IPS DF 6.9 (cell line): Measurements from ENCODE around the gene DOCK2.

ENCODE experiments used
- DNase-seq: peaks from one replicate; pipeline ENCODE4 v3.0.0-alpha.2; 2013; ENCODE audit warnings: low read depth, low spot score
- H3K27ac ChIP-seq: one replicate; pipeline ENCODE4 v1.5.1; 2013; ENCODE audit warnings: low read length, control low read depth
- H3K27me3 ChIP-seq: 2 replicates; pipeline ENCODE4 v1.6.1; 2013; ENCODE audit warnings: mild to moderate bottlenecking, low read length; ENCODE audit not compliant: control insufficient read depth, insufficient read depth
- H3K36me3 ChIP-seq: 2 replicates; pipeline ENCODE4 v1.6.1; 2013; ENCODE audit warnings: low read length; ENCODE audit not compliant: control insufficient read depth, insufficient read depth
- H3K4me1 ChIP-seq: 2 replicates; pipeline ENCODE4 v1.6.1; 2013; ENCODE audit warnings: low read length; ENCODE audit not compliant: control insufficient read depth, insufficient read depth
- H3K4me3 ChIP-seq: 2 replicates; pipeline ENCODE4 v1.5.1; 2013; ENCODE audit warnings: mild to moderate bottlenecking, low read length
- H3K9me3 ChIP-seq: 2 replicates; pipeline ENCODE4 v1.6.1; 2013; ENCODE audit warnings: low read length, inconsistent platforms; ENCODE audit not compliant: control insufficient read depth, insufficient read depth
- WGBS: extraction: QIAGEN DNeasy Blood & Tissue Kit; methylation state at CpG from one replicate; pipeline ENCODE4 v1.1.7; 2013; ENCODE audit warnings: mixed read lengths, missing lambda C conversion rate; ENCODE audit not compliant: insufficient read length, insufficient coverage; 5-methylcytosine and 5-hydroxymethylcytosine counted together

DOCK2 gene

DNA sequence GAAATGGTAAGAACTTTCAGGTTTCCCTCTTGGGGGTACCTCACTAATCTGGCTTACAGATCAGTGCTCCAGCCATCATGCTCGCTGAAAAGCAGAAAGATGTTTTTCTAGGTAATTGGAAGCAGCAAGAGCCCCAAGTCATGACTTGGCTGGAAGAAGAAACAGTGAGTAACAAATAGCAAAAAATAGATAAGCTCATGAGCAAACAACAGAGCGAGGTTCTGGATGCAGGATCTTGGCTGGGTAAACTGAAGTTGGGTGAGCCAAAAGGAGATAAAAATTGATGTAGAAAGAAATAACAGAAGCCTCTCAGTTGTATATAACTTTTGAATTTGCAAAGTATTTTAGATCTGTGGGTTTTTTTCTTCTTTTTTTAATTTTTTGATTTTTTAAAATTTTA lies 233.1 kb downstream of the DOCK2 start:
- H3K4me3 ChIP-seq = no peak overlapping the region
- no peaks in the 10 kb centered on the region for H3K36me3 ChIP-seq
- DNase-seq = no peak
- no peak overlapping the region for H3K27ac ChIP-seq
- no peaks in the 10 kb centered on the region for H3K27me3 ChIP-seq
- no peaks in the 10 kb centered on the region for H3K4me1 ChIP-seq
- no CpG with 5 or more reads among the region's 2 CpGs for WGBS
- no peaks in the 10 kb centered on the region for H3K9me3 ChIP-seq

DNA sequence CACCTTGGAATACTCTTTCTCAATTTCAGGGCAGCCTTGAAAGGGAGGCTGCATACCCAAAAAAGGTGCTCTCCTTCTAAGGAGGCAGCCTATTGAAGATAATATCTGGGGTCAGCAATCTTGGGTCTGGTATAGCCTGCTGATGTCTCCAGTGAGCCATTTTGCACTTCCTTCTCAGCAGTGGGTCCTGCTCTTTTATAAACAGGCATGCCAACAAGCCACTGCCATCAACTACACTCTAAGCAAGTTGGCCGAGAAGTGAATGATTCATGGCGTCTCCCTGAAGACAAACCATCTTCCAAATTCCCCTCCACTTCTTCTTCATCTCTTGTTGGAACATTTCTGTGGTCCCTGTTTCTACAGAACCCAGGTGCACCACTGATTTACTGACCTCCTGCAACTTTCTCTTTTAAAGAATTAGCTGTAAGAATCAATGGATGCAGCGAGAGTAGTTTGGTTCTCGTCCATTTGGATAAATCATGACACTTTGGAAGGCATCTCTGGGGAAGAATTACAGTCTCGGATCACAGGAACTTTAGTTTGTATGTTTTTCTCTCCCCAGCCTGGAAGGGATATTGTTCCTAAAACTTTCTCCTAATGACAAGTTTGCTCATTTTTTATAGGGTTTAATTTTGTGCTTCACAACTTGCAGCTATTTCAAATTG lies 234.9 kb downstream of the DOCK2 start:
- H3K27ac ChIP-seq = no peak overlapping the region
- no peaks in the 10 kb centered on the region for H3K27me3 ChIP-seq
- no peaks in the 10 kb centered on the region for H3K4me1 ChIP-seq
- no peak for DNase-seq
- WGBS = no CpG with 5 or more reads among the region's 5 CpGs
- H3K4me3 ChIP-seq = no peak overlapping the region
- H3K9me3 ChIP-seq = no peaks in the 10 kb centered on the region
- no peaks in the 10 kb centered on the region for H3K36me3 ChIP-seq

DNA sequence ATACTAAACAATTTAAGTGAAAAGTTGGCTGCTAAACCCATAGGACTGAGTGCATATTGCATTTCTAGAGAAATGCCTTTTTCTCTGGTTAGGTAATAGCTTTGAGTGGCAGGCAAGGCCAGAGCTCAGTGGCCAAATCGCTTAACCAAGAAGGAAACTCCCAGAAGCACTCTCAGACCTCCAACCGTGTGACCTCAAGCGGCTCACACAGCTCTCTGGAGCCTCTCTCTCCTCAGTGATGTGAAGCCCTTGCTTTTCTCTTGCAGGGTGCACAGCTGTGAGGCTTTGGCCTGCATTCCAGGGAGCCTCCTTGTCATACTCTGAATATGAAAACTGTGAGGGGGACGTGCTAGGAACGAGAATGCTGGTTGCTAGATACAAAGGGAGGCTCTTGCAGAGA lies 236.6 kb downstream of the DOCK2 start:
- Histone ChIP-seq H3K9me3 (no peaks in the 10 kb centered on the region), H3K36me3 (no peaks in the 10 kb centered on the region), H3K27me3 (no peaks in the 10 kb centered on the region), H3K4me1 (no peaks in the 10 kb centered on the region), H3K27ac (no peak overlapping the region), H3K4me3 (no peak overlapping the region)
- WGBS = no CpG with 5 or more reads among the region's 5 CpGs
- no peak for DNase-seq

DNA sequence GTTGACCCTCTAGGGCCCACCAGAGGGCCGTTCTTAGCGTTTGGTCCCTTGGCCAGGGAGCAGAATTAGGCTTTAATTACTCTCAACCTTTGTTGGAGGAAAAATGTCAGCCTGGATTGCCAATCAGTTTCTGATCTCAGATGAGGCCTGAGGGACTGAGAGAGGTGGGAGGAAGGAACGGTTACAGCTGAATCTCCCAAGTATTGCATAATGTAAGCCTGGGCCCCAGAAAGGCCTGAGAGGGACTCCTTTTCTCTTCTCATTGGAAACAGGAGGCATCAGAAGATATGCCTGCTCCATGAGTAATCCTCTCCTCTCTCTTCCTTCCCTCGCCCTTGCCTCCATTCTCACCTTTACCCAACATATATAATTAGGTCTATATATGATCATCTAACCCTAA lies 237.5 kb downstream of the DOCK2 start:
- WGBS = no CpG with 5 or more reads among the region's 4 CpGs
- no peak for DNase-seq
- no peaks in the 10 kb centered on the region for H3K4me1 ChIP-seq

DNA sequence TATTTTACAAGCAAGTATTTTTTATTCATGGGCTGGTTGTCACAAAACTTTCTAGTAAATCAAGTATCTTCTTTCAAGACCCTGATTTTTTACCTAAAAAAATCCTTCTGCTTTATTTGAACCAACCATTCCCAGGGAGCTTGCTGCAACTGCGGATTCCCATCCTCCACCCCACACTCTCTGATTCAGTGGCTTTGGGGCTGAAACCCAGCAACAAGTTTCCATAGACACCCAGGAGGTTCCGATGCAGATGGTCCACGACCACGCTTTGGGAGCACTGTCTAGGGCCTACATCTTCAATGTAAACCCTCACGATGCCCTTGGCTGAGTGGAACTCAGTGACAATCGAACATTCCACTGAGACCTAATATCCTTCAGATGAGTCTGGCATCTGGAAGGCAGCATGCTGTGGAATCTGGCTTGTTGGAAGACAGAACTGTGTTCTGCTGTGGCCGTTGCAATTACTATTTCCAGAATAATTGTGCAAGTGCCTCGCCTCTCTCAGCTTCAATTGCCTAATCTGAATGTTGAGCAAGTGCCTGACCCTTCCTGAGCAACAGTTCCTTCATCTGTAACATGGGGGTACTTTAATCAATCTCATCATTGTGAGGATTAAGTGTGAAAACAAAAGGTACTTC lies 238.1 kb downstream of the DOCK2 start:
- Histone ChIP-seq H3K4me1 (no peaks in the 10 kb centered on the region), H3K4me3 (no peak overlapping the region), H3K27ac (no peak overlapping the region), H3K9me3 (no peaks in the 10 kb centered on the region), H3K36me3 (no peaks in the 10 kb centered on the region), H3K27me3 (no peaks in the 10 kb centered on the region)
- no peak for DNase-seq
- WGBS = no CpG with 5 or more reads among the region's 8 CpGs

More for the DNA sequence above, 237.5 kb downstream of the DOCK2 start:
- no peak overlapping the region for H3K4me3 ChIP-seq
- H3K36me3 ChIP-seq = no peaks in the 10 kb centered on the region
- H3K9me3 ChIP-seq = no peaks in the 10 kb centered on the region
- no peaks in the 10 kb centered on the region for H3K27me3 ChIP-seq
- no peak overlapping the region for H3K27ac ChIP-seq

GRCh38 chr5:169875731-169876130 lies 238.7 kb downstream of the DOCK2 start:
- no peak overlapping the region for H3K27ac ChIP-seq
- H3K4me3 ChIP-seq = no peak overlapping the region
- H3K9me3 ChIP-seq = no peaks in the 10 kb centered on the region
- no peaks in the 10 kb centered on the region for H3K4me1 ChIP-seq
- WGBS = no CpG with 5 or more reads among the region's 4 CpGs
- no peaks in the 10 kb centered on the region for H3K27me3 ChIP-seq
- DNase-seq = no peak
- no peaks in the 10 kb centered on the region for H3K36me3 ChIP-seq

- no peak for DNase-seq
- Histone ChIP-seq H3K4me1 (no peaks in the 10 kb centered on the region), H3K9me3 (no peaks in the 10 kb centered on the region), H3K27me3 (no peaks in the 10 kb centered on the region), H3K36me3 (no peaks in the 10 kb centered on the region), H3K4me3 (no peak overlapping the region), H3K27ac (no peak overlapping the region)
- WGBS = no CpG with 5 or more reads among the region's 1 CpG
These were observed 239.3 kb downstream of the DOCK2 start for GRCh38 chr5:169876386-169876785.

- Histone ChIP-seq H3K4me1 (no peaks in the 10 kb centered on the region), H3K9me3 (no peaks in the 10 kb centered on the region), H3K27ac (no peak overlapping the region), H3K36me3 (no peaks in the 10 kb centered on the region), H3K27me3 (no peaks in the 10 kb centered on the region), H3K4me3 (no peak overlapping the region)
- no peak for DNase-seq
- no CpG with 5 or more reads among the region's 4 CpGs for WGBS
These were observed 243.1 kb downstream of the DOCK2 start for GRCh38 chr5:169880012-169880663.

DNA sequence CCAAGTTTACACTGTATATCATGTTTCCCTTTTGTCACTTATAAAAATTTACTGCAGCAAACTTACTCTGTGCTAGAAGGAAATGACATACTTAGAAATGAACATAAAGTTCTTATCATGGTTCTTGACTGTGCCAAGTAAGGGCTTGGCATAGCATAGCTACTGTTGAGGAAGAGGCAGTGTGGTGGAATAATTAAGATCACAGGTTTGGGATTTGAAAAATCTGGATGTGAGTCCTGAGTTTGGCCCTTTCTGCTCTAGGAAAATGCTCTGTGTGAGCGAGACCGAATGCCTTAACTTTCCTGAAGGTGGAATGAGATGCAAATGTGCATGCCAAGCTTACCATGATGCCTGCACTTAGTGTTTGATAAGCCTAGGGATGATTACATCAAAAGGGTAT lies 243.7 kb downstream of the DOCK2 start:
- Histone ChIP-seq H3K27ac (no peak overlapping the region), H3K27me3 (no peaks in the 10 kb centered on the region), H3K4me1 (no peaks in the 10 kb centered on the region), H3K9me3 (no peaks in the 10 kb centered on the region), H3K36me3 (no peaks in the 10 kb centered on the region), H3K4me3 (no peak overlapping the region)
- no CpG with 5 or more reads among the region's 2 CpGs for WGBS
- no peak for DNase-seq

GRCh38 chr5:169881702-169882303 lies 244.7 kb downstream of the DOCK2 start:
- Histone ChIP-seq H3K9me3 (no peaks in the 10 kb centered on the region), H3K27ac (no peak overlapping the region), H3K27me3 (no peaks in the 10 kb centered on the region), H3K4me3 (no peak overlapping the region), H3K4me1 (no peaks in the 10 kb centered on the region), H3K36me3 (no peaks in the 10 kb centered on the region)
- no peak for DNase-seq
- WGBS = no CpG with 5 or more reads among the region's 5 CpGs
